Hepatocyte (in vitro differentiated cells): ENCODE data around the gene SLX9.

Experiments used
- CTCF ChIP-seq: fragments of 200-600 bp; sonication (generic); IDR thresholded peaks from 2 replicates; pipeline ENCODE4 v1.5.1; 2016; ENCODE audit warnings: antibody characterized with exemption, mild to moderate bottlenecking; ENCODE audit not compliant: poor library complexity
- EZH2 ChIP-seq: fragments of 200-600 bp; sonication (generic); IDR thresholded peaks from 2 replicates; pipeline ENCODE4 v1.6.1; 2016; ENCODE audit warnings: antibody characterized with exemption, mild to moderate bottlenecking, borderline replicate concordance
- EZH2phosphoT487 ChIP-seq: fragments of 200-600 bp; sonication (generic); IDR thresholded peaks from one replicate; pipeline ENCODE4 v1.6.1; 2018; ENCODE audit warnings: antibody characterized with exemption, mild to moderate bottlenecking, low read depth, moderate library complexity; ENCODE audit not compliant: unreplicated experiment, severe bottlenecking

- TF ChIP-seq CTCF = no peak
- TF ChIP-seq EZH2 = no peak
- TF ChIP-seq EZH2phosphoT487 = no peak
These were observed 26.6 kb downstream of the SLX9 start for GRCh38 chr21:44966135-44967081.
